Measurements from ENCODE around the gene TMEM135. TPM values are rescaled to one million over a fixed set of nuclear protein-coding genes. Genes with fewer than 3 reads are reported as not detected.

TMEM135 gene
- total RNA-seq, 1 donor from 2014 or later: 20.6 TPM

GRCh38 chr11:87355596-87355995 lies 317.9 kb downstream of the TMEM135 start:
- Histone ChIP-seq H3K79me2 (ENCODE audit: insufficient read depth, low read length) (no peaks in the 10 kb centered on the region), H4K20me1 (ENCODE audit: insufficient read depth, low read length) (no peaks in the 10 kb centered on the region), H3K9me3 (ENCODE audit: insufficient read depth, low read depth, low read length) (no peaks in the 10 kb centered on the region), H3K4me2 (ENCODE audit: low read length) (no peak overlapping the region), H3K9ac (ENCODE audit: low read length) (no peak overlapping the region), H3K4me3 (ENCODE audit: insufficient read depth, low read depth, low read length) (no peak overlapping the region), H3K4me1 (ENCODE audit: insufficient read depth, low read length) (peaks cover 7% of the 10 kb centered on the region), H3K36me3 (ENCODE audit: insufficient read depth, low read length) (no peaks in the 10 kb centered on the region), H3K27me3 (ENCODE audit: insufficient read depth, low read length) (no peaks in the 10 kb centered on the region), H2AFZ (ENCODE audit: low read depth, low read length) (no peak overlapping the region), H3K27ac (ENCODE audit: low read depth, low read length) (no peak overlapping the region)
- H3K27ac Mint-ChIP-seq (ENCODE audit: unreplicated experiment): no peak overlapping the region
- no peaks in the 10 kb centered on the region for H3K4me1 Mint-ChIP-seq (ENCODE audit: low read depth, unreplicated experiment)
- FAIRE-seq (no peak), DNase-seq (ENCODE audit: low read depth) (no peak)
- TF ChIP-seq EZH2 (IDR thresholded peaks at IDR 0.05; ENCODE audit: insufficient read depth, low read length) (no peak), CTCF (IDR thresholded peaks at IDR 0.05; ENCODE audit: insufficient read depth, low read depth, low read length) (no peak)
- H3K9me3 Mint-ChIP-seq (ENCODE audit: unreplicated experiment): no peaks in the 10 kb centered on the region
- no peaks in the 10 kb centered on the region for H3K36me3 Mint-ChIP-seq (ENCODE audit: low read depth, unreplicated experiment)
- H3K27me3 Mint-ChIP-seq (ENCODE audit: low read depth, unreplicated experiment): no peaks in the 10 kb centered on the region
- H3K4me3 Mint-ChIP-seq (ENCODE audit: unreplicated experiment): no peak overlapping the region

- Histone ChIP-seq H3K4me1 (ENCODE audit: insufficient read depth, low read length) (peaks cover 7% of the 10 kb centered on the region), H3K4me2 (ENCODE audit: low read length) (no peak overlapping the region), H3K9ac (ENCODE audit: low read length) (no peak overlapping the region), H4K20me1 (ENCODE audit: insufficient read depth, low read length) (no peaks in the 10 kb centered on the region), H3K4me3 (ENCODE audit: insufficient read depth, low read depth, low read length) (no peak overlapping the region), H3K79me2 (ENCODE audit: insufficient read depth, low read length) (no peaks in the 10 kb centered on the region), H3K36me3 (ENCODE audit: insufficient read depth, low read length) (no peaks in the 10 kb centered on the region), H3K27ac (ENCODE audit: low read depth, low read length) (no peak overlapping the region), H3K27me3 (ENCODE audit: insufficient read depth, low read length) (no peaks in the 10 kb centered on the region), H3K9me3 (ENCODE audit: insufficient read depth, low read depth, low read length) (no peaks in the 10 kb centered on the region), H2AFZ (ENCODE audit: low read depth, low read length) (no peak overlapping the region)
- Mint-ChIP-seq H3K4me1 (ENCODE audit: low read depth, unreplicated experiment) (no peaks in the 10 kb centered on the region), H3K4me3 (ENCODE audit: unreplicated experiment) (no peak overlapping the region), H3K27me3 (ENCODE audit: low read depth, unreplicated experiment) (no peaks in the 10 kb centered on the region), H3K9me3 (ENCODE audit: unreplicated experiment) (no peaks in the 10 kb centered on the region), H3K27ac (ENCODE audit: unreplicated experiment) (no peak overlapping the region), H3K36me3 (ENCODE audit: low read depth, unreplicated experiment) (no peaks in the 10 kb centered on the region)
- TF ChIP-seq CTCF (IDR thresholded peaks at IDR 0.05; ENCODE audit: insufficient read depth, low read depth, low read length) (no peak), EZH2 (IDR thresholded peaks at IDR 0.05; ENCODE audit: insufficient read depth, low read length) (no peak)
- FAIRE-seq: no peak
- DNase-seq (ENCODE audit: low read depth): no peak
Observed at GRCh38 chr11:87356428-87356827, 318.7 kb downstream of the TMEM135 start.

GRCh38 chr11:87358461-87358860 lies 320.7 kb downstream of the TMEM135 start:
- Histone ChIP-seq H3K27ac (ENCODE audit: low read depth, low read length) (no peak overlapping the region), H3K4me2 (ENCODE audit: low read length) (no peak overlapping the region), H3K4me1 (ENCODE audit: insufficient read depth, low read length) (peaks cover under 1% of the 10 kb centered on the region), H3K9ac (ENCODE audit: low read length) (no peak overlapping the region), H3K4me3 (ENCODE audit: insufficient read depth, low read depth, low read length) (no peak overlapping the region), H4K20me1 (ENCODE audit: insufficient read depth, low read length) (no peaks in the 10 kb centered on the region), H2AFZ (ENCODE audit: low read depth, low read length) (no peak overlapping the region), H3K9me3 (ENCODE audit: insufficient read depth, low read depth, low read length) (no peaks in the 10 kb centered on the region), H3K79me2 (ENCODE audit: insufficient read depth, low read length) (no peaks in the 10 kb centered on the region), H3K27me3 (ENCODE audit: insufficient read depth, low read length) (no peaks in the 10 kb centered on the region), H3K36me3 (ENCODE audit: insufficient read depth, low read length) (no peaks in the 10 kb centered on the region)
- Mint-ChIP-seq H3K36me3 (ENCODE audit: low read depth, unreplicated experiment) (peaks cover 1% of the 10 kb centered on the region), H3K27me3 (ENCODE audit: low read depth, unreplicated experiment) (no peaks in the 10 kb centered on the region), H3K4me1 (ENCODE audit: low read depth, unreplicated experiment) (no peaks in the 10 kb centered on the region), H3K27ac (ENCODE audit: unreplicated experiment) (no peak overlapping the region), H3K4me3 (ENCODE audit: unreplicated experiment) (no peak overlapping the region), H3K9me3 (ENCODE audit: unreplicated experiment) (no peaks in the 10 kb centered on the region)
- DNase-seq (ENCODE audit: low read depth) (no peak), FAIRE-seq (no peak)
- TF ChIP-seq CTCF (IDR thresholded peaks at IDR 0.05; ENCODE audit: insufficient read depth, low read depth, low read length) (no peak), EZH2 (IDR thresholded peaks at IDR 0.05; ENCODE audit: insufficient read depth, low read length) (no peak)
